ENCODE results near the gene IL15RA.

Gene IL15RA

GRCh38 chr10:5960070-5960972 lies 17.0 kb downstream of the IL15RA start:
- in situ Hi-C loops (cut with HindIII; ENCODE audit: low sequenced_read_pairs), result no loop called here
- H3K4me3 ChIP-seq (ENCODE audit: low read depth, low read length), result no peak overlapping the region
- TF ChIP-seq CTCF (IDR thresholded peaks at IDR 0.05; ENCODE audit: low read depth, low read length, missing control alignments), result no peak
- no peak for DNase-seq (ENCODE audit: low read depth)

GRCh38 chr10:5959581-5960069 lies 17.7 kb downstream of the IL15RA start:
- DNase-seq (ENCODE audit: low read depth), result no peak
- in situ Hi-C loops (cut with HindIII; ENCODE audit: low sequenced_read_pairs), result no loop called here

GRCh38 chr10:5959142-5959541 lies 18.2 kb downstream of the IL15RA start:
- in situ Hi-C loops (cut with HindIII; ENCODE audit: low sequenced_read_pairs), result no loop called here

More at GRCh38 chr10:5959581-5960069, 17.7 kb downstream of the IL15RA start:
- TF ChIP-seq CTCF (IDR thresholded peaks at IDR 0.05; ENCODE audit: low read depth, low read length, missing control alignments), result no peak
- H3K4me3 ChIP-seq (ENCODE audit: low read depth, low read length), result no peak overlapping the region

GRCh38 chr10:5958675-5959074 lies 18.7 kb downstream of the IL15RA start:
- no peak overlapping the region for H3K4me3 ChIP-seq (ENCODE audit: low read depth, low read length)
- no peak for DNase-seq (ENCODE audit: low read depth)
- no peak for TF ChIP-seq CTCF (IDR thresholded peaks at IDR 0.05; ENCODE audit: low read depth, low read length, missing control alignments)
- in situ Hi-C loops (cut with HindIII; ENCODE audit: low sequenced_read_pairs), result no loop called here

More at GRCh38 chr10:5959142-5959541, 18.2 kb downstream of the IL15RA start:
- DNase-seq (ENCODE audit: low read depth), result no peak
- no peak for TF ChIP-seq CTCF (IDR thresholded peaks at IDR 0.05; ENCODE audit: low read depth, low read length, missing control alignments)
- no peak overlapping the region for H3K4me3 ChIP-seq (ENCODE audit: low read depth, low read length)

- DNase-seq (ENCODE audit: low read depth), result peak; percentile 57
- no peak for TF ChIP-seq CTCF (IDR thresholded peaks at IDR 0.05; ENCODE audit: low read depth, low read length, missing control alignments)
- in situ Hi-C loops (cut with HindIII; ENCODE audit: low sequenced_read_pairs), result no loop called here
- H3K4me3 ChIP-seq (ENCODE audit: low read depth, low read length), result no peak overlapping the region
These were observed 19.3 kb downstream of the IL15RA start for GRCh38 chr10:5958077-5958476.

- no peak for DNase-seq (ENCODE audit: low read depth)
- in situ Hi-C loops (cut with HindIII; ENCODE audit: low sequenced_read_pairs), result no loop called here
- no peak overlapping the region for H3K4me3 ChIP-seq (ENCODE audit: low read depth, low read length)
- TF ChIP-seq CTCF (IDR thresholded peaks at IDR 0.05; ENCODE audit: low read depth, low read length, missing control alignments), result no peak
These were observed 21.0 kb downstream of the IL15RA start for GRCh38 chr10:5956146-5956936.

All from astrocyte of the cerebellum (primary cell).